H1 (cell line): Measurements from ENCODE around the gene OR13C2. TPM values are rescaled to one million over a fixed set of nuclear protein-coding genes. Genes with fewer than 3 reads are reported as not detected.

Source experiments
- CTCF ChIA-PET: fragments of 300-600 bp; sonication (Branson Sonifier 250); formaldehyde crosslinking; loops from one replicate; lab custom pipeline; 2021; ENCODE audit not compliant: partially characterized antibody; lab: Charles Lee
- POLR2A ChIA-PET: fragments of 300-600 bp; sonication (Branson Sonifier 250); formaldehyde crosslinking; loops from one replicate; lab custom pipeline; 2021; ENCODE audit warnings: inconsistent platforms; ENCODE audit not compliant: partially characterized antibody; lab: Charles Lee
- DNase-seq, 2 experiments: peaks; one replicate each; pipeline versions ENCODE4 v3.0.0 to v3.0.0-alpha.2; 2010 to 2022; ENCODE audit warnings: low spot score in 2 of 2, low read depth in 1 of 2, mixed read lengths in 1 of 2
- FAIRE-seq: peaks from 2 replicates; lab custom pipeline; 2011; peaks lifted over from hg19 to GRCh38; lab: Jason Lieb, UNC
- H2AFZ ChIP-seq: 2 replicates; pipeline ENCODE4 v1.8.1; 2012; ENCODE audit warnings: low read length, inconsistent platforms
- H2AK5ac ChIP-seq: 2 replicates; pipeline ENCODE4 v1.6.1; 2013; ENCODE audit warnings: low read depth, low read length
- H2BK120ac ChIP-seq: replicated peaks from 2 replicates; pipeline ENCODE3; 2013; ENCODE audit warnings: low read depth, low read length, inconsistent platforms
- H2BK12ac ChIP-seq: 2 replicates; pipeline ENCODE4 v1.6.1; 2013; ENCODE audit warnings: low read depth, low read length
- H2BK15ac ChIP-seq: 2 replicates; pipeline ENCODE4 v1.6.1; 2013; ENCODE audit warnings: low read length
- H2BK20ac ChIP-seq: 2 replicates; pipeline ENCODE4 v1.6.1; 2013; ENCODE audit warnings: low read length
- H2BK5ac ChIP-seq: 2 replicates; pipeline ENCODE4 v1.6.1; 2013; ENCODE audit warnings: low read depth, low read length
- H3K14ac ChIP-seq: 2 replicates; pipeline ENCODE4 v1.6.1; 2013; ENCODE audit warnings: inconsistent platforms; ENCODE audit not compliant: insufficient read length
- H3K18ac ChIP-seq: 2 replicates; pipeline ENCODE4 v1.6.1; 2013; ENCODE audit warnings: low read length; ENCODE audit errors: extremely low read depth
- H3K23ac ChIP-seq: 2 replicates; pipeline ENCODE4 v1.6.1; 2013; ENCODE audit warnings: inconsistent platforms; ENCODE audit not compliant: insufficient read length
- H3K23me2 ChIP-seq: 2 replicates; pipeline ENCODE4 v1.6.1; 2013; ENCODE audit warnings: low read depth, low read length
- H3K27ac ChIP-seq: 2 replicates; pipeline ENCODE4 v1.6.1; 2011; ENCODE audit warnings: low read depth, low read length, inconsistent platforms
- H3K27me3 ChIP-seq, 4 experiments: replicated peaks in 1 of 4; 1 replicate in 1 of 4; 2 replicates in 3 of 4; pipeline versions ENCODE4 v1.6.1 to v1.8.1; 2011 to 2013; ENCODE audit warnings: low read length in 3 of 4, mild to moderate bottlenecking in 3 of 4, inconsistent platforms in 2 of 4, mixed read lengths in 2 of 4, moderate library complexity in 1 of 4; ENCODE audit not compliant: control insufficient read depth in 3 of 4, insufficient read depth in 3 of 4; ENCODE audit errors: extremely low read depth in 1 of 4
- H3K36me3 ChIP-seq, 4 experiments: 2 replicates each; pipeline versions ENCODE4 v1.6.1 to v1.8.1; 2011 to 2013; ENCODE audit warnings: mild to moderate bottlenecking in 4 of 4, low read length in 3 of 4, moderate library complexity in 2 of 4, control low read depth in 1 of 4, inconsistent platforms in 1 of 4; ENCODE audit not compliant: insufficient read depth in 4 of 4, control insufficient read depth in 2 of 4
- H3K4ac ChIP-seq: replicated peaks from 2 replicates; pipeline ENCODE3; 2013; ENCODE audit warnings: low read length, low read depth, mixed read lengths, inconsistent platforms; ENCODE audit not compliant: insufficient read length
- H3K4me1 ChIP-seq, 4 experiments: replicated peaks in 1 of 4; 1 replicate in 1 of 4; 2 replicates in 3 of 4; pipeline versions ENCODE4 v1.6.1 to v1.8.1; 2011 to 2013; ENCODE audit warnings: low read length in 3 of 4, inconsistent platforms in 2 of 4, mixed read lengths in 1 of 4; ENCODE audit not compliant: insufficient read depth in 4 of 4, control insufficient read depth in 3 of 4
- H3K4me2 ChIP-seq, 2 experiments: 2 replicates each; pipeline versions ENCODE4 v1.6.1 to v1.8.1; 2011 to 2013; ENCODE audit warnings: low read depth in 2 of 2, low read length in 2 of 2, control low read depth in 1 of 2, inconsistent platforms in 1 of 2, mild to moderate bottlenecking in 1 of 2; ENCODE audit not compliant: insufficient read depth in 1 of 2
- H3K4me3 ChIP-seq, 4 experiments: fragments of 200-600, 300-600 bp in 1 of 4; sonication (generic), shearing (Covaris generic), sonication (Bioruptor Twin) in 1 of 4; 2 replicates each; pipeline versions ENCODE4 v1.5.1 to v1.8.1; 2011 to 2016; ENCODE audit warnings: low read length in 4 of 4, low read depth in 3 of 4, control low read depth in 2 of 4, inconsistent platforms in 2 of 4, mild to moderate bottlenecking in 2 of 4, mixed read lengths in 1 of 4, moderate library complexity in 1 of 4; ENCODE audit not compliant: insufficient read depth in 2 of 4; ENCODE audit errors: extremely low read depth in 1 of 4
- H3K56ac ChIP-seq: replicated peaks from 2 replicates; pipeline ENCODE3; 2013; ENCODE audit warnings: low read depth, mild to moderate bottlenecking, mixed read lengths, low read length, inconsistent platforms; ENCODE audit not compliant: insufficient read length
- H3K79me1 ChIP-seq: 2 replicates; pipeline ENCODE4 v1.6.1; 2013; ENCODE audit warnings: low read depth, low read length, control low read depth
- H3K79me2 ChIP-seq, 2 experiments: 2 replicates each; pipeline versions ENCODE4 v1.6.1 to v1.8.1; 2012 to 2013; ENCODE audit warnings: low read length in 2 of 2, mild to moderate bottlenecking in 2 of 2, inconsistent platforms in 1 of 2; ENCODE audit not compliant: insufficient read depth in 2 of 2, control insufficient read depth in 1 of 2
- H3K9ac ChIP-seq, 4 experiments: replicated peaks in 1 of 4; 1 replicate in 1 of 4; 2 replicates in 3 of 4; pipeline versions ENCODE4 v1.6.1 to v1.8.1; 2011 to 2013; ENCODE audit warnings: low read depth in 3 of 4, low read length in 3 of 4, control low read depth in 2 of 4, mild to moderate bottlenecking in 2 of 4, moderate library complexity in 2 of 4, inconsistent platforms in 1 of 4; ENCODE audit errors: extremely low read depth in 1 of 4
- H3K9me3 ChIP-seq, 2 experiments: 2 replicates each; pipeline versions ENCODE4 v1.6.1 to v1.8.1; 2012 to 2013; ENCODE audit warnings: mild to moderate bottlenecking in 2 of 2, moderate library complexity in 2 of 2, control low read depth in 1 of 2, inconsistent platforms in 1 of 2, low read depth in 1 of 2, low read length in 1 of 2, mixed read lengths in 1 of 2; ENCODE audit not compliant: insufficient read depth in 2 of 2
- H4K20me1 ChIP-seq, 2 experiments: replicated peaks in 1 of 2; 2 replicates each; pipeline versions ENCODE3 to v1.8.1; 2011 to 2013; ENCODE audit warnings: inconsistent platforms in 2 of 2, low read length in 2 of 2, mild to moderate bottlenecking in 1 of 2; ENCODE audit not compliant: insufficient read depth in 2 of 2, control insufficient read depth in 1 of 2
- H4K5ac ChIP-seq: 2 replicates; pipeline ENCODE4 v1.6.1; 2013; ENCODE audit warnings: low read length, low read depth, mixed read lengths, inconsistent platforms; ENCODE audit not compliant: insufficient read length
- H4K8ac ChIP-seq: 2 replicates; pipeline ENCODE4 v1.8.0; 2013; ENCODE audit warnings: mild to moderate bottlenecking, moderate library complexity, low read length, inconsistent platforms; ENCODE audit not compliant: insufficient read depth; ENCODE audit errors: extremely low read depth
- H4K91ac ChIP-seq: replicated peaks from 2 replicates; pipeline ENCODE3; 2013; ENCODE audit warnings: low read length, mixed read lengths, inconsistent platforms; ENCODE audit not compliant: insufficient read length
- BACH1 ChIP-seq: IDR thresholded peaks from 2 replicates; pipeline ENCODE4 v1.6.1; 2012; ENCODE audit warnings: low read length, improper control_type of control experiment
- EGR1 ChIP-seq: IDR thresholded peaks from 2 replicates; pipeline ENCODE4 v1.6.1; 2011; ENCODE audit warnings: low read depth, low read length, borderline replicate concordance
- GABPA ChIP-seq: IDR thresholded peaks from 2 replicates; pipeline ENCODE4 v1.6.1; 2011; ENCODE audit warnings: mild to moderate bottlenecking, low read length, moderate library complexity, borderline replicate concordance; ENCODE audit not compliant: insufficient read depth
- MAFK ChIP-seq: IDR thresholded peaks from 2 replicates; pipeline ENCODE4 v1.6.1; 2012; ENCODE audit warnings: low read depth, mild to moderate bottlenecking, improper control_type of control experiment, low read length
- POU5F1 ChIP-seq: IDR thresholded peaks from 2 replicates; pipeline ENCODE4 v1.6.1; 2011; ENCODE audit warnings: low read depth, mild to moderate bottlenecking, low read length, moderate library complexity
- SP2 ChIP-seq: IDR thresholded peaks from 2 replicates; pipeline ENCODE4 v1.6.1; 2012; ENCODE audit warnings: mild to moderate bottlenecking, low read length, inconsistent platforms
- SP4 ChIP-seq: IDR thresholded peaks from 2 replicates; pipeline ENCODE4 v1.6.1; 2012; ENCODE audit warnings: low read length, inconsistent platforms
- TAF7 ChIP-seq: optimal IDR thresholded peaks from 2 replicates; pipeline ENCODE3; 2011; ENCODE audit warnings: low read depth, mild to moderate bottlenecking, inconsistent platforms, low read length, moderate library complexity, borderline replicate concordance
- WGBS, 2 experiments: shearing (Covaris generic) in 1 of 2; methylation state at CpG; one replicate each; pipeline versions ENCODE4 v1.1.6 to v1.1.7; 2013 to 2015; ENCODE audit warnings: low lambda C conversion rate in 2 of 2, mixed read lengths in 2 of 2, inconsistent platforms in 1 of 2, low coverage in 1 of 2, missing lambda C conversion rate in 1 of 2; ENCODE audit not compliant: insufficient replicate concordance in 2 of 2, insufficient coverage in 1 of 2, insufficient read length in 1 of 2; ENCODE audit errors: extremely low coverage in 1 of 2, missing lambda C conversion rate in 1 of 2; 5-methylcytosine and 5-hydroxymethylcytosine counted together
- polyA plus RNA-seq, 7 experiments: library from polyadenylated mRNA; depleted of rRNA in 3 of 7; stranded (reverse) in 5 of 7; unstranded in 2 of 7; fragments of >200 nt in 5 of 7; fragments of 200-250 nt in 2 of 7; gene quantifications; 1 replicate in 5 of 7; 2 replicates in 1 of 7; 4 replicates in 1 of 7; pipeline versions ENCODE4 v1.2.1 to v1.2.3, GENCODE V29; 2011 to 2013; ENCODE audit warnings: missing spikeins in 2 of 7, mixed read lengths in 2 of 7
- total RNA-seq: library from RNA; stranded (reverse); fragmentation: NEBNext Ultra II Directional; extraction: Animal tissue kit (Norgen Biotek cat#: 25700); gene quantifications from 2 replicates; pipeline ENCODE4 v1.2.1, GENCODE V29; 2021
- TF ChIP-seq, protein P1 (sequence below): IDR thresholded peaks from 2 replicates; pipeline ENCODE4 v1.6.1; 2012; ENCODE audit warnings: low read length, inconsistent platforms
- TF ChIP-seq, protein P2 (sequence below): IDR thresholded peaks from 2 replicates; pipeline ENCODE4 v1.6.1; 2011; ENCODE audit warnings: low read length, improper control_type of control experiment
- TF ChIP-seq, protein P3 (sequence below): IDR thresholded peaks from 2 replicates; pipeline ENCODE4 v1.6.1; 2012; ENCODE audit warnings: inconsistent platforms

Gene OR13C2
- total and polyA plus RNA-seq, 2 of the 8 experiments (the other 6 are each of a cell fraction or from before 2014, with no cell fraction given) = not detected

DNA sequence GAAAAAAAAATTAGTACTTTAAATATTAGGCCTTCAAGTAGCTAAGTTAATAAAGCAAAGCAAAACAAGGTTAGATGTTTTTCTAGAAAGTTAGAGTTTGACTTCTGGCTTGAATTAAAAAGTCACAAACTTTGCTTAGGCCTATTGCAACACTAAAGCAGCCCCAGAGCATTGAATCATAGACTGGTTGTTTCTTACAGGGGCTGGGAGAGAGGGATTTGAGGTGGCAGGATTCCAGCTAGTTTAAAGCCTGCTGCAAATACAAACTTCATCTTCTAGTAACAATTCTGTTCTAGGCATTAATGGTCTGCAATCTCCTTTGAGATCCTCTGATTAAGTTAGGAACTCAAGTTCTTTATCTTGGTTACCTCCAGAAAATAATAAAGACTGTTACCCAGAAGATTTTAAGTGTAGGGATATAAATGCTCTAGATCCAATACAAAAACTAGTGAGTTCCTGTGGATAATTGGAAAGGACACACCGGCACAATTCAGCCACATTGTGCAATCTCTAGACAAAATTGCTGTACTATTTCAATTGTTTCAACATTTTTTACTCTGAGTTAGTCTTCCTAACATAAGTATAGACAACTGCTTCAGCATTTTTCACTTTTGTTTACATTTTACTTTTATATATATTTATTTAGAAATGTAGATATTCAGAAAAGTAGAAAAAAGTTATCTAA is 18.8 kb downstream of the OR13C2 start:
- Histone ChIP-seq H3K27ac (no peak overlapping the region), H3K23me2 (no peaks in the 10 kb centered on the region), H4K8ac (no peak overlapping the region), H3K36me3 (no peaks in the 10 kb centered on the region), H3K9me3 (no peaks in the 10 kb centered on the region), H3K27me3 (no peaks in the 10 kb centered on the region), H2AFZ (no peak overlapping the region), H2BK15ac (no peak overlapping the region), H3K4me3 (no peak overlapping the region), H4K5ac (no peak overlapping the region), H2BK12ac (no peak overlapping the region), H3K14ac (no peak overlapping the region), H2BK20ac (no peak overlapping the region), H3K4ac (no peak overlapping the region), H3K9ac (no peak overlapping the region), H2AK5ac (no peak overlapping the region), H4K20me1 (no peaks in the 10 kb centered on the region), H2BK5ac (no peak overlapping the region), H3K4me1 (no peaks in the 10 kb centered on the region), H4K91ac (no peak overlapping the region), H3K56ac (no peak overlapping the region), H3K79me2 (no peaks in the 10 kb centered on the region), H2BK120ac (no peak overlapping the region), H3K23ac (no peak overlapping the region), H3K18ac (no peak overlapping the region), H3K4me2 (no peak overlapping the region), H3K79me1 (no peaks in the 10 kb centered on the region)
- WGBS, 2 experiments = 95% methylated on average over 1 of the region's 1 CpG; no CpG with 5 or more reads in 1 of the 2 experiments
- POLR2A ChIA-PET = no interaction called here
- CTCF ChIA-PET = interaction anchor here (0.6 kb wide), 1 partner anchor 291 kb away, joined by 3 read pairs; no protein-coding TSS in a partner anchor
- DNase-seq = no peak
- FAIRE-seq = no peak
- TF ChIP-seq, protein P1, sequence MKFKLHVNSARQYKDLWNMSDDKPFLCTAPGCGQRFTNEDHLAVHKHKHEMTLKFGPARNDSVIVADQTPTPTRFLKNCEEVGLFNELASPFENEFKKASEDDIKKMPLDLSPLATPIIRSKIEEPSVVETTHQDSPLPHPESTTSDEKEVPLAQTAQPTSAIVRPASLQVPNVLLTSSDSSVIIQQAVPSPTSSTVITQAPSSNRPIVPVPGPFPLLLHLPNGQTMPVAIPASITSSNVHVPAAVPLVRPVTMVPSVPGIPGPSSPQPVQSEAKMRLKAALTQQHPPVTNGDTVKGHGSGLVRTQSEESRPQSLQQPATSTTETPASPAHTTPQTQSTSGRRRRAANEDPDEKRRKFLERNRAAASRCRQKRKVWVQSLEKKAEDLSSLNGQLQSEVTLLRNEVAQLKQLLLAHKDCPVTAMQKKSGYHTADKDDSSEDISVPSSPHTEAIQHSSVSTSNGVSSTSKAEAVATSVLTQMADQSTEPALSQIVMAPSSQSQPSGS = no peak
- TF ChIP-seq, protein P2, sequence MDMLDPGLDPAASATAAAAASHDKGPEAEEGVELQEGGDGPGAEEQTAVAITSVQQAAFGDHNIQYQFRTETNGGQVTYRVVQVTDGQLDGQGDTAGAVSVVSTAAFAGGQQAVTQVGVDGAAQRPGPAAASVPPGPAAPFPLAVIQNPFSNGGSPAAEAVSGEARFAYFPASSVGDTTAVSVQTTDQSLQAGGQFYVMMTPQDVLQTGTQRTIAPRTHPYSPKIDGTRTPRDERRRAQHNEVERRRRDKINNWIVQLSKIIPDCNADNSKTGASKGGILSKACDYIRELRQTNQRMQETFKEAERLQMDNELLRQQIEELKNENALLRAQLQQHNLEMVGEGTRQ = no peak
- TF ChIP-seq TAF7 (no peak), GABPA (no peak), BACH1 (no peak), MAFK (no peak), POU5F1 (no peak), SP4 (no peak), EGR1 (no peak), SP2 (no peak)
- TF ChIP-seq, protein P3, sequence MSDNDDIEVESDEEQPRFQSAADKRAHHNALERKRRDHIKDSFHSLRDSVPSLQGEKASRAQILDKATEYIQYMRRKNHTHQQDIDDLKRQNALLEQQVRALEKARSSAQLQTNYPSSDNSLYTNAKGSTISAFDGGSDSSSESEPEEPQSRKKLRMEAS = no peak
